K562 (cell line): ENCODE data around the gene DVL2. TPM values are rescaled to one million over a fixed set of nuclear protein-coding genes. Genes with fewer than 3 reads are reported as not detected.

Source experiments
- ATAC-seq: fragments of 200-7000 bp; cut with Tn5 transposase; 3 replicates; pipeline ENCODE4 v1.9.1; 2020; ENCODE audit warnings: moderate library complexity
- BruUV-seq: library from RNA; stranded (reverse); fragments of 400-500 nt; replicated peaks from 2 replicates; lab custom pipeline; 2021; lab: Mats Ljungman, UMichigan
- CTCF ChIA-PET: fragments of 300-600 bp; formaldehyde crosslinking; extraction: SDS; loops from one replicate; lab custom pipeline; 2021; ENCODE audit warnings: low intra/inter-chr PET ratio; lab: Yijun Ruan, JAX
- POLR2A ChIA-PET: fragments of 300-600, 350-650 bp; sonication (Branson Sonifier 250); formaldehyde crosslinking; extraction: SDS; loops from one replicate; lab custom pipeline; 2021; ENCODE audit warnings: antibody characterized with exemption, inconsistent platforms; lab: Yijun Ruan, JAX
- DNase-seq, 4 experiments: peaks; one replicate each; pipeline versions ENCODE4 v3.0.0 to v3.0.0-alpha.2; 2011 to 2018; ENCODE audit warnings: low spot score in 3 of 4, mixed read lengths in 3 of 4; ENCODE audit errors: extremely low read depth in 1 of 4
- FAIRE-seq: peaks from 2 replicates; lab custom pipeline; 2011; peaks lifted over from hg19 to GRCh38; lab: Jason Lieb, UNC
- H2AFZ ChIP-seq: 2 replicates; pipeline ENCODE4 v1.6.0; 2011; ENCODE audit warnings: low read depth, low read length, control low read depth, inconsistent platforms
- H3K27ac ChIP-seq: fragments of 200-600 bp; 3 replicates; pipeline ENCODE4 v1.8.0; 2011; ENCODE audit warnings: low read depth, mild to moderate bottlenecking, control low read depth, inconsistent platforms, low read length, moderate library complexity, mixed read lengths; ENCODE audit errors: extremely low read depth
- H3K27me3 ChIP-seq, 2 experiments: fragments of 300-600 bp in 1 of 2; 2 replicates in 1 of 2; 3 replicates in 1 of 2; pipeline versions ENCODE4 v1.6.0 to v1.8.0; 2011; ENCODE audit warnings: inconsistent platforms in 2 of 2, low read length in 2 of 2, mild to moderate bottlenecking in 1 of 2, mixed read lengths in 1 of 2, moderate library complexity in 1 of 2; ENCODE audit not compliant: control insufficient read depth in 2 of 2, insufficient read depth in 2 of 2
- H3K36me3 ChIP-seq: fragments of 300-600 bp; 3 replicates; pipeline ENCODE4 v1.8.0; 2011; ENCODE audit warnings: mild to moderate bottlenecking, low read length, inconsistent platforms; ENCODE audit not compliant: control insufficient read depth, insufficient read depth
- H3K4me1 ChIP-seq, 2 experiments: fragments of 200-600 bp in 1 of 2; replicated peaks in 1 of 2; 2 replicates in 1 of 2; 3 replicates in 1 of 2; pipeline versions ENCODE4 v1.5.1 to v1.8.0; 2011; ENCODE audit warnings: inconsistent platforms in 2 of 2, low read length in 2 of 2, mild to moderate bottlenecking in 1 of 2, mixed read lengths in 1 of 2, moderate library complexity in 1 of 2; ENCODE audit not compliant: control insufficient read depth in 2 of 2, insufficient read depth in 2 of 2
- H3K4me2 ChIP-seq: 2 replicates; pipeline ENCODE4 v1.6.1; 2011; ENCODE audit warnings: low read length, control low read depth, inconsistent platforms, mixed read lengths; ENCODE audit not compliant: insufficient read depth
- H3K4me3 ChIP-seq: fragments of 200-600 bp; sonication (generic), shearing (Covaris generic); 2 replicates; pipeline ENCODE4 v1.5.1; 2016; ENCODE audit warnings: control low read depth, inconsistent platforms
- H3K79me2 ChIP-seq: fragments of 200-600 bp; 3 replicates; pipeline ENCODE4 v1.8.0; 2011; ENCODE audit warnings: low read length, inconsistent platforms; ENCODE audit not compliant: control insufficient read depth, insufficient read depth
- H3K9ac ChIP-seq, 2 experiments: 2 replicates each; pipeline versions ENCODE4 v1.6.0 to v1.6.1; 2011; ENCODE audit warnings: low read depth in 2 of 2, low read length in 2 of 2, control low read depth in 1 of 2, inconsistent platforms in 1 of 2, mild to moderate bottlenecking in 1 of 2, mixed read lengths in 1 of 2; ENCODE audit not compliant: insufficient read depth in 1 of 2
- H3K9me1 ChIP-seq: one replicate; pipeline ENCODE4 v1.6.0; 2011; ENCODE audit warnings: inconsistent platforms, mild to moderate bottlenecking, low read length, moderate library complexity; ENCODE audit not compliant: control insufficient read depth, insufficient read depth
- H3K9me3 ChIP-seq: replicated peaks from 2 replicates; pipeline ENCODE4 v1.5.1; 2011; ENCODE audit warnings: low read depth, low read length, inconsistent platforms; ENCODE audit not compliant: control insufficient read depth, insufficient read depth
- H4K20me1 ChIP-seq: replicated peaks from 2 replicates; pipeline ENCODE4 v1.6.1; 2011; ENCODE audit warnings: low read length, inconsistent platforms, mixed read lengths; ENCODE audit not compliant: control insufficient read depth, insufficient read depth
- DACH1 ChIP-seq: fragments of 450-650 bp; IDR thresholded peaks from 2 replicates; pipeline ENCODE4 v1.6.1; 2018; ENCODE audit not compliant: partially characterized antibody
- FOSL1 ChIP-seq: fragments of 200-800 bp; sonication (Bioruptor generic); conservative IDR thresholded peaks from 2 replicates; pipeline ENCODE4 v1.6.1; 2016; ENCODE audit warnings: missing genetic modification characterization, missing compliant biosample characterization
- FOXA1 ChIP-seq: fragments of 450-650 bp; IDR thresholded peaks from 2 replicates; pipeline ENCODE4 v1.6.1; 2016; ENCODE audit warnings: mild to moderate bottlenecking, borderline replicate concordance
- HNRNPLL ChIP-seq: fragments of 200-400 bp; formaldehyde crosslinking; IDR thresholded peaks from 2 replicates; pipeline ENCODE4 v1.6.1; 2017; ENCODE audit warnings: low read length, low read depth, mild to moderate bottlenecking; ENCODE audit not compliant: poor library complexity, severe bottlenecking
- JUN ChIP-seq, 2 experiments: sonication (generic) in 1 of 2; formaldehyde crosslinking in 1 of 2; IDR thresholded peaks; 2 replicates each; pipeline versions ENCODE4 v1.6.1 to v1.8.0; 2012 to 2022; ENCODE audit warnings: borderline replicate concordance in 2 of 2, mild to moderate bottlenecking in 2 of 2, improper control_type of control experiment in 1 of 2, low read depth in 1 of 2, low read length in 1 of 2, missing genetic modification reagents in 1 of 2
- KLF13 ChIP-seq: fragments of 450-650 bp; IDR thresholded peaks from 2 replicates; pipeline ENCODE4 v1.6.1; 2016; ENCODE audit warnings: missing genetic modification characterization, low read depth, mild to moderate bottlenecking, missing compliant biosample characterization, moderate library complexity, borderline replicate concordance
- MEF2A ChIP-seq: IDR thresholded peaks from 2 replicates; pipeline ENCODE4 v1.6.1; 2011; ENCODE audit warnings: low read depth, mild to moderate bottlenecking, low read length, moderate library complexity; ENCODE audit not compliant: control insufficient read depth
- SIX5 ChIP-seq, 2 experiments: IDR thresholded peaks; 2 replicates each; pipeline ENCODE4 v1.6.1; 2011; ENCODE audit warnings: low read length in 2 of 2, borderline replicate concordance in 1 of 2, low read depth in 1 of 2, mild to moderate bottlenecking in 1 of 2, moderate library complexity in 1 of 2; ENCODE audit not compliant: insufficient read depth in 1 of 2
- ZNF263 ChIP-seq: sonication (generic); formaldehyde crosslinking; IDR thresholded peaks from 2 replicates; pipeline ENCODE4 v1.8.0; 2022; ENCODE audit warnings: mild to moderate bottlenecking, missing genetic modification reagents, borderline replicate concordance
- ZNF668 ChIP-seq: fragments of 250-450 bp; sonication (Bioruptor Pico); IDR thresholded peaks from 2 replicates; pipeline ENCODE4 v1.8.0; 2022; ENCODE audit warnings: mild to moderate bottlenecking, inconsistent platforms
- WGBS: fragments of 100-300 bp; shearing (Covaris generic); methylation state at CpG from one replicate; pipeline ENCODE4 v1.1.6; 2016; ENCODE audit warnings: low coverage, mixed read lengths; ENCODE audit not compliant: insufficient coverage; ENCODE audit errors: missing lambda C conversion rate; 5-methylcytosine and 5-hydroxymethylcytosine counted together
- in situ Hi-C: fragments of 300-500 bp; cut with MboI; formaldehyde crosslinking; loops from 4 replicates; pipeline ENCODE4 v1.15.0; 2018; ENCODE audit warnings: inconsistent platforms, mixed read lengths
- intact Hi-C: fragments of 100-400 bp; cut with micrococcal nuclease; formaldehyde crosslinking; loops from 2 replicates; pipeline ENCODE4 v1.14.2; 2022
- polyA plus RNA-seq, 8 experiments: library from polyadenylated mRNA; depleted of rRNA in 4 of 8; stranded (reverse) in 5 of 8; unstranded in 3 of 8; fragments of >200 nt; fragmentation: Nextera tagmentation in 2 of 8; fragmentation: Illumina TruSeq in 1 of 8; extraction: Ambion mirVana in 2 of 8; extraction: Trizol in 1 of 8; gene quantifications; 2 replicates each; pipeline versions ENCODE4 v1.2.1 to v1.2.3, GENCODE V29; 2011 to 2014; ENCODE audit warnings: inconsistent platforms in 1 of 8, missing spikeins in 1 of 8
- total RNA-seq, 7 experiments: library from RNA; depleted of rRNA in 6 of 7; stranded (reverse); fragments of >200 nt in 6 of 7; fragmentation: Illumina TruSeq in 2 of 7; extraction: Trizol in 2 of 7; gene quantifications; 2 replicates each; pipeline versions ENCODE4 v1.2.1 to v1.2.3, GENCODE V29; 2011 to 2021; ENCODE audit warnings: low replicate concordance in 1 of 7

Gene DVL2
- total and polyA plus RNA-seq, 9 of the 15 experiments (the other 6 are each of a cell fraction or from before 2014, with no cell fraction given), result 1.3 to 49.5 (median 24.3) TPM

GRCh38 chr17:7192271-7192937 is 41.9 kb downstream of the DVL2 start:
- Histone ChIP-seq H3K4me2 (no peak overlapping the region), H3K9me1 (no peaks in the 10 kb centered on the region), H3K9ac (no peak overlapping the region), H3K9me3 (no peaks in the 10 kb centered on the region), H4K20me1 (no peaks in the 10 kb centered on the region), H3K79me2 (no peaks in the 10 kb centered on the region), H3K27me3 (no peaks in the 10 kb centered on the region), H3K27ac (no peak overlapping the region), H3K4me3 (no peak overlapping the region), H3K4me1 (peaks cover 3 to 6% of the 10 kb centered on the region in 2 experiments; a peak in 3 of 5 replicates), H2AFZ (no peak overlapping the region), H3K36me3 (peaks cover 21% of the 10 kb centered on the region; the same call in 1 of the 3 replicates)
- ATAC-seq (no peak), DNase-seq (no peak), FAIRE-seq (no peak)
- in situ Hi-C loops (no loop called here), intact Hi-C loops (no loop called here)
- BruUV-seq, result no TSS peak
- WGBS, result 63% methylated on average over 4 of the region's 12 CpGs
- TF ChIP-seq ZNF263 (CRISPR knock-in tag) (peak; percentile 84), MEF2A (no peak)
- POLR2A ChIA-PET, result no interaction called here
- CTCF ChIA-PET, result no interaction called here

- 98% methylated on average over 6 of the region's 26 CpGs for WGBS
- no peak overlapping the region for H3K4me2 ChIP-seq
- H2AFZ ChIP-seq, result no peak overlapping the region
- BruUV-seq, result no TSS peak
- no peak overlapping the region for H3K27ac ChIP-seq
- H3K79me2 ChIP-seq, result no peaks in the 10 kb centered on the region
- H3K9ac ChIP-seq, result no peak overlapping the region
- intact Hi-C loops (no loop called here), in situ Hi-C loops (no loop called here)
- ATAC-seq, result peak; percentile 93
- peaks cover 3 to 6% of the 10 kb centered on the region in 2 experiments; a peak in 3 of 5 replicates for H3K4me1 ChIP-seq
- DNase-seq, result peak; percentile 37 to 47 (median 46)
- H3K9me1 ChIP-seq, result no peaks in the 10 kb centered on the region
- no peaks in the 10 kb centered on the region for H4K20me1 ChIP-seq
- POLR2A ChIA-PET, result no interaction called here
- no peaks in the 10 kb centered on the region for H3K9me3 ChIP-seq
- CTCF ChIA-PET, result no interaction called here
- peaks cover 17% of the 10 kb centered on the region; the same call in 1 of the 3 replicates for H3K36me3 ChIP-seq
- no peak overlapping the region for H3K4me3 ChIP-seq
- no peaks in the 10 kb centered on the region for H3K27me3 ChIP-seq
- no peak for FAIRE-seq
- TF ChIP-seq JUN (IDR thresholded peaks at IDR 0.05; ENCODE audit: borderline replicate concordance, low read depth, low read length), result 0 out of 2 replicates have a peak, but pooled peaks have one; percentile 29
- no peak for TF ChIP-seq JUN (CRISPR knock-in tag; IDR thresholded peaks at IDR 0.05; ENCODE audit: borderline replicate concordance)
- no peak for TF ChIP-seq HNRNPLL
- no peak for TF ChIP-seq FOXA1
- peak; percentile 79 for TF ChIP-seq FOSL1
- TF ChIP-seq DACH1, result peak; percentile 61
- peak; percentile 97 for TF ChIP-seq SIX5 (IDR thresholded peaks at IDR 0.05; ENCODE audit: borderline replicate concordance in 1 of 2, insufficient read depth in 1 of 2, low read depth in 1 of 2, low read length in 2 of 2)
- no peak for TF ChIP-seq KLF13 (tag)
- no peak for TF ChIP-seq ZNF668 (CRISPR knock-in tag)
These were observed 42.6 kb downstream of the DVL2 start for GRCh38 chr17:7191571-7192270.
